Hepatic stellate cell (primary cell): ENCODE measurements around the gene TSPY8.
"Not testable (repeated sequence)": the region's sequence is repeated elsewhere in the genome, so short reads cannot be mapped to it uniquely, and the experiment has no call there.

Experiments used
- DNase-seq: peaks from one replicate; pipeline ENCODE4 v3.0.0; 2011; ENCODE audit warnings: low spot score

TSPY8 gene

DNA sequence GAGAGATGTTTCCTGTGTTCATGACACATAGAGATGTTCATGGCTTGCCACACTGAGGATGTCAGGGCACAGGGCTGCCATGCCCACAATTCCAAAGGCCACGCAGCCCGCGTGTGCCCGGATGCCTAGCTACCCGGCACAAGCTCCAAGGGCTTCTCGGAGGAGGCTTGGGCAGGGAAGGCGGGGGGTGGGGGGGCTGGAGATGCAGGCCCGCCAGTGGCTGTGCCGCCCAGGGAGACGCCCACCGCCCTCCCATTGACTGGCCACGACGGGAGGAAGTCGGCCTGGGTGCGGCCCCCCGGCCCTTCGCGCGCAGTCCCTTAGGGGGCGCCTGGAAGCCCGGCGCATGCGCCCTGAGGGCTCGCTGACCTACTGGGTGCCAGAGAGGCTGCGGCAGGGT lies at the start of gene TSPY8:
TSS of gene TSPY8 (plus strand) at position 301 of the 400 bp plus-strand sequence. CDS start at position 347, 46 bp downstream.
- DNase-seq, result not testable (repeated sequence)

GRCh38 chrY:9320996-9321395 lies 36.6 kb upstream of the TSPY8 start:
- no peak for DNase-seq

DNA sequence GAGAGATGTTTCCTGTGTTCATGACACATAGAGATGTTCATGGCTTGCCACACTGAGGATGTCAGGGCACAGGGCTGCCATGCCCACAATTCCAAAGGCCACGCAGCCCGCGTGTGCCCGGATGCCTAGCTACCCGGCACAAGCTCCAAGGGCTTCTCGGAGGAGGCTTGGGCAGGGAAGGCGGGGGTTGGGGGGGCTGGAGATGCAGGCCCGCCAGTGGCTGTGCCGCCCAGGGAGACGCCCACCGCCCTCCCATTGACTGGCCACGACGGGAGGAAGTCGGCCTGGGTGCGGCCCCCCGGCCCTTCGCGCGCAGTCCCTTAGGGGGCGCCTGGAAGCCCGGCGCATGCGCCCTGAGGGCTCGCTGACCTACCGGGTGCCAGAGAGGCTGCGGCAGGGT lies 20.4 kb upstream of the TSPY8 start, which contains the start of gene TSPY4:
TSS of gene TSPY4 (plus strand) at position 301 of the 400 bp plus-strand sequence. CDS start at position 347, 46 bp downstream.
- not testable (repeated sequence) for DNase-seq

DNA sequence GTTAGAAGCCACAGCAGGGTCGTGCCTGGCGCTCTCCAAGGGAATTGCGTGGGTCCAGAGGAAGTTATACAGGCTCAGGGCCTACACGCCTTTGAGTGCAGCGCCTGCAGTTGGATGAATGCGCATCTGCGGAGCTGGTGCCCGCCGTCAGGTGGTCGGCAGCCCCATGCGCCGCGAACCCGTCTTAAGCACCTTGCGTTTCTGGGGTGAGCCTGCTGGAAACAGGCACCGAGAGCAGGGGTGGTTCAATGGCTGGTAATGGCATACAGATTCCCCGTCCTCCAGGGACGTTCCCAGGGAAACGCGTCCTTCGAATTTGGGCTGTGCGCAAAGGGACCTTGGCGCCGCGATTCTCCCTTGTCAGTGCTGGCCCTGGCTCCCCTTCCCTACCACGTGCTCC lies 38.9 kb downstream of the TSPY8 start:
- not testable (repeated sequence) for DNase-seq

GRCh38 chrY:9398121-9398520 lies 40.5 kb downstream of the TSPY8 start, which contains the start of gene TSPY3:
TSPY3 (plus strand) TSS chrY:9398421; CDS start chrY:9398467, 46 bp downstream.
- not testable (repeated sequence) for DNase-seq
